Lung (tissue), 12 donors: ENCODE data around the gene IGHMBP2. TPM values are rescaled to one million over a fixed set of nuclear protein-coding genes. Genes with fewer than 3 reads are reported as not detected.
A peak's percentile ranks its signal among the peaks of the same experiment; 100 is the strongest.

Source experiments
- ATAC-seq: fragments of 200-7000 bp; cut with Tn5 transposase; one replicate; pipeline ENCODE4 v1.9.1; 2020; ENCODE audit warnings: moderate number of reproducible peaks; ENCODE audit not compliant: insufficient read depth, low FRiP score
- DNase-seq, 3 donors: peaks; one replicate each; pipeline ENCODE4 v3.0.0-alpha.2; 2013 to 2017
- H3K27ac ChIP-seq, 2 donors: one replicate each; pipeline ENCODE4 v1.5.1; 2013; ENCODE audit warnings: mild to moderate bottlenecking in 2 of 2, moderate library complexity in 2 of 2, control low read depth in 1 of 2, inconsistent platforms in 1 of 2, low read depth in 1 of 2, low read length in 1 of 2
- H3K27me3 ChIP-seq, 3 donors: one replicate each; pipeline ENCODE4 v1.5.1; 2013; ENCODE audit warnings: low read length in 2 of 3; ENCODE audit not compliant: control insufficient read depth in 3 of 3, insufficient read depth in 3 of 3
- H3K36me3 ChIP-seq, 4 donors: one replicate each; pipeline ENCODE4 v1.5.1; 2013; ENCODE audit warnings: low read length in 4 of 4, mild to moderate bottlenecking in 1 of 4, moderate library complexity in 1 of 4; ENCODE audit not compliant: control insufficient read depth in 4 of 4, insufficient read depth in 4 of 4
- H3K4me1 ChIP-seq, 5 donors: one replicate each; pipeline ENCODE4 v1.5.1; 2013; ENCODE audit warnings: low read length in 5 of 5, mild to moderate bottlenecking in 2 of 5, moderate library complexity in 1 of 5; ENCODE audit not compliant: control insufficient read depth in 5 of 5, insufficient read depth in 5 of 5
- H3K4me3 ChIP-seq: one replicate; pipeline ENCODE4 v1.5.1; 2013; ENCODE audit warnings: mild to moderate bottlenecking, control low read depth, moderate library complexity
- H3K9ac ChIP-seq, 2 donors: one replicate each; pipeline ENCODE4 v1.5.1; 2013; ENCODE audit warnings: low read length in 2 of 2, control low read depth in 1 of 2; ENCODE audit not compliant: insufficient read depth in 1 of 2
- H3K9me3 ChIP-seq, 4 donors: one replicate each; pipeline ENCODE4 v1.5.1; 2013; ENCODE audit warnings: low read length in 3 of 4, mild to moderate bottlenecking in 1 of 4, moderate library complexity in 1 of 4; ENCODE audit not compliant: control insufficient read depth in 4 of 4, insufficient read depth in 3 of 4
- CTCF ChIP-seq: IDR thresholded peaks from 2 replicates; pipeline ENCODE4 v1.5.1; 2012; ENCODE audit warnings: mild to moderate bottlenecking; ENCODE audit errors: control extremely low read depth, extremely low read depth
- WGBS, 2 donors: extraction: QIAGEN DNeasy Blood & Tissue Kit; methylation state at CpG; one replicate each; pipeline ENCODE4 v1.1.7; 2013; 5-methylcytosine and 5-hydroxymethylcytosine counted together
- polyA plus RNA-seq, 2 donors: library from polyadenylated mRNA; stranded (reverse); fragments of 200-250 nt; gene quantifications; one replicate each; pipeline ENCODE4 v1.2.1, GENCODE V29; 2013
- total RNA-seq, 2 donors: library from RNA; depleted of rRNA in 1 of 2; stranded (reverse); fragments of >200 nt in 1 of 2; gene quantifications; one replicate each; pipeline ENCODE4 v1.2.1, GENCODE V29; 2014 to 2021
- donor health status: control.
- donor health status: control.
- donor health status: Bipolar disorder and iron deficiency.
- donor health status: healthy.
- donor health status: DM: yes; HTN: yes; CAD: no.

IGHMBP2 gene
- total and polyA plus RNA-seq, 4 donors: 12.4 to 21.0 (median 17.6) TPM

GRCh38 chr11:68963779-68964178, 60.1 kb downstream of the IGHMBP2 start:
- no peak overlapping the region for H3K27ac ChIP-seq
- no peak overlapping the region for H3K9ac ChIP-seq
- ATAC-seq (peak; percentile 11), DNase-seq (no peak)
- H3K36me3 ChIP-seq: no peaks in the 10 kb centered on the region
- H3K4me1 ChIP-seq: no peaks in the 10 kb centered on the region
- H3K4me3 ChIP-seq: no peak overlapping the region
- WGBS, 2 donors: 96 to 98% methylated on average over 3 of the region's 3 CpGs
- H3K9me3 ChIP-seq: peaks cover 0 to 3% (median 0%) of the 10 kb centered on the region in 4 donors
- no peak for TF ChIP-seq CTCF
- H3K27me3 ChIP-seq: no peaks in the 10 kb centered on the region

DNA sequence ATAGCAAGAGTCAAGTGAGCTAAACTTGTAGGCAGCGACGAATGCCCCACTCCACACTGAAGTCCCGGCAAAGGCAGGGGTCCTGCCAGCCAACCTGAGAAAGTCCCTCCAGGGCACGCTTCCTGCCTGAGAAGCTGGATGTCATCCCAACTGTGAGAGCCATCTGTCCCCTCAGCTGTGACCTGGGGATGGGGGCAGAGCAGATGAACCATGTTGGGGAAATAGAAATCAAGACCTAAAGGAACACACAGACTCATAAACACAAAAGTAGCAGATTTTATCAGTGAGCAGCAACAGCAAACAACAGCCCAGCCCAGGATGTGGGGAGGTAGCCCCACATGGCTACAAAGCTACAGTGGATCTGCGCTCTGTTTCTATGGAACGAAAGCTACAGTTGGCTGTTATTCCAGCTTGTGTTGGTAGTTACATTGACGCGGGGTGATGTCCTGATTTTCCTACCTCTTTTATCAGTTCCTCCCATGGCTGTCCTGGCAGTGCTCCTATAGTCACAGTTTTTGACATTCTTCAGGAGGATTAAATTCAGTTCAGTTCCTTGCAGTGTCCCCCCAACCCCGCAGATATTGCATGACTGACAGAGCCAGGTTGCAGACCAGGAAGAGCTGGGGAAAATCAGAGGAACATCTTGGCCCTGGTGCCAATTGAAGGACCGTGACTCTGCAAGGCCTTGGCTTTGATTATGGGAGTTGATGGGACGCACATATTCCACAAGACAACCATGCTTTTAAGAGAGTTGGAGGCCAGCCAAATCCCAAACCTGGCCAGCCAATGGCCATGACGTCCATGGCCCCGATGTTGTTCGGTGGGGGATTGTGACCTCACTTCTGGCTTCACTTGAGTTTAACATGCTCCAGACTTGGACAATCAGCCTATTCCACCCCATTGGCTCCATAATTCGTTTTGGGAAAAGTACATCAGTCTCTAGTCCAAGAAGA, 62.5 kb downstream of the IGHMBP2 start:
- no peaks in the 10 kb centered on the region for H3K27me3 ChIP-seq
- TF ChIP-seq CTCF: no peak
- H3K9ac ChIP-seq: no peak overlapping the region
- ATAC-seq (no peak), DNase-seq (no peak)
- no peak overlapping the region for H3K27ac ChIP-seq
- H3K4me3 ChIP-seq: no peak overlapping the region
- no peaks in the 10 kb centered on the region for H3K4me1 ChIP-seq
- H3K9me3 ChIP-seq: peaks cover 0 to 3% (median 0%) of the 10 kb centered on the region in 4 donors
- H3K36me3 ChIP-seq: no peaks in the 10 kb centered on the region
- 87 to 92% methylated on average over 15 of the region's 15 CpGs for WGBS, 2 donors

GRCh38 chr11:68966894-68967780, 63.4 kb downstream of the IGHMBP2 start:
- H3K4me3 ChIP-seq: no peak overlapping the region
- H3K9ac ChIP-seq: no peak overlapping the region
- no peak for ATAC-seq
- WGBS, 2 donors: 82 to 89% methylated on average over 9 of the region's 9 CpGs
- H3K9me3 ChIP-seq: peaks cover 0 to 3% (median 0%) of the 10 kb centered on the region in 4 donors
- no peaks in the 10 kb centered on the region for H3K36me3 ChIP-seq
- TF ChIP-seq CTCF: no peak
- H3K4me1 ChIP-seq: no peaks in the 10 kb centered on the region
- H3K27me3 ChIP-seq: no peaks in the 10 kb centered on the region
- no peak overlapping the region for H3K27ac ChIP-seq
- DNase-seq: no peak
